Esophagus muscularis mucosa (tissue), 3 donors: ENCODE results near the gene MARVELD3.

ENCODE experiments used
- POLR2A ChIP-seq: fragments of 450-650 bp; IDR thresholded peaks from one replicate; pipeline ENCODE4 v1.6.1; 2017; ENCODE audit warnings: antibody characterized with exemption, moderate library complexity, mild to moderate bottlenecking, low read depth
- POLR2AphosphoS5 ChIP-seq, 2 donors: sonication (generic); formaldehyde crosslinking; IDR thresholded peaks; one replicate each; pipeline ENCODE4 v1.6.1; 2017; ENCODE audit warnings: antibody characterized with exemption in 2 of 2
- TF ChIP-seq, protein P1 (sequence below), 3 experiments: fragments of 200-600 bp in 2 of 3; fragments of 450-650 bp in 1 of 3; sonication (generic) in 2 of 3; IDR thresholded peaks; one replicate each; pipeline ENCODE4 v1.5.1; 2017 to 2019; ENCODE audit warnings: antibody characterized with exemption in 3 of 3, mild to moderate bottlenecking in 2 of 3, moderate library complexity in 1 of 3

- TF ChIP-seq, protein P1, sequence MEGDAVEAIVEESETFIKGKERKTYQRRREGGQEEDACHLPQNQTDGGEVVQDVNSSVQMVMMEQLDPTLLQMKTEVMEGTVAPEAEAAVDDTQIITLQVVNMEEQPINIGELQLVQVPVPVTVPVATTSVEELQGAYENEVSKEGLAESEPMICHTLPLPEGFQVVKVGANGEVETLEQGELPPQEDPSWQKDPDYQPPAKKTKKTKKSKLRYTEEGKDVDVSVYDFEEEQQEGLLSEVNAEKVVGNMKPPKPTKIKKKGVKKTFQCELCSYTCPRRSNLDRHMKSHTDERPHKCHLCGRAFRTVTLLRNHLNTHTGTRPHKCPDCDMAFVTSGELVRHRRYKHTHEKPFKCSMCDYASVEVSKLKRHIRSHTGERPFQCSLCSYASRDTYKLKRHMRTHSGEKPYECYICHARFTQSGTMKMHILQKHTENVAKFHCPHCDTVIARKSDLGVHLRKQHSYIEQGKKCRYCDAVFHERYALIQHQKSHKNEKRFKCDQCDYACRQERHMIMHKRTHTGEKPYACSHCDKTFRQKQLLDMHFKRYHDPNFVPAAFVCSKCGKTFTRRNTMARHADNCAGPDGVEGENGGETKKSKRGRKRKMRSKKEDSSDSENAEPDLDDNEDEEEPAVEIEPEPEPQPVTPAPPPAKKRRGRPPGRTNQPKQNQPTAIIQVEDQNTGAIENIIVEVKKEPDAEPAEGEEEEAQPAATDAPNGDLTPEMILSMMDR (IDR thresholded peaks at IDR 0.05), result no peak
- TF ChIP-seq POLR2A (no peak), POLR2AphosphoS5 (IDR thresholded peaks at IDR 0.05) (no peak)
These were observed 35.4 kb upstream of the MARVELD3 start for GRCh38 chr16:71590584-71590983.
